Caco-2 (cell line): Measurements from ENCODE around the gene RIMS1. TPM values are rescaled to one million over a fixed set of nuclear protein-coding genes. Genes with fewer than 3 reads are reported as not detected.

Experiments used
- BruUV-seq: library from RNA; stranded (reverse); fragments of 400-500 nt; replicated peaks from 2 replicates; lab custom pipeline; 2021; lab: Mats Ljungman, UMichigan
- CTCF ChIA-PET: fragments of 300-600 bp; sonication (Branson Sonifier 250); formaldehyde crosslinking; loops from one replicate; lab custom pipeline; 2022; ENCODE audit warnings: antibody characterized with exemption; lab: Charles Lee
- POLR2A ChIA-PET: fragments of 300-600 bp; sonication (Branson Sonifier 250); formaldehyde crosslinking; loops from one replicate; lab custom pipeline; 2022; ENCODE audit warnings: antibody characterized with exemption; lab: Charles Lee
- DNase-seq, 2 experiments: peaks; one replicate each; pipeline versions ENCODE4 v3.0.0 to v3.0.0-alpha.2; 2020 to 2022
- H3K27me3 ChIP-seq: replicated peaks from 2 replicates; pipeline ENCODE4 v1.6.0; 2011; ENCODE audit warnings: low read length; ENCODE audit not compliant: control insufficient read depth, insufficient read depth
- H3K36me3 ChIP-seq: 2 replicates; pipeline ENCODE4 v1.5.1; 2011; ENCODE audit warnings: low read length; ENCODE audit not compliant: control insufficient read depth, insufficient read depth
- H3K4me1 ChIP-seq: fragments of 250-450 bp; sonication (Bioruptor Pico); 2 replicates; pipeline ENCODE4 v1.5.1; 2020; ENCODE audit warnings: mild to moderate bottlenecking
- H3K4me3 ChIP-seq: 2 replicates; pipeline ENCODE4 v1.5.1; 2011; ENCODE audit warnings: low read depth, mild to moderate bottlenecking, control low read depth, low read length
- H3K9me3 ChIP-seq: fragments of 250-450 bp; sonication (Bioruptor Pico); 2 replicates; pipeline ENCODE4 v1.5.1; 2020; ENCODE audit warnings: mild to moderate bottlenecking, moderate library complexity
- H3K27ac Mint-ChIP-seq: one replicate; pipeline ENCODE4 v1.8.0; 2022; ENCODE audit warnings: mixed read lengths; ENCODE audit not compliant: unreplicated experiment
- H3K27me3 Mint-ChIP-seq: one replicate; pipeline ENCODE4 v1.8.0; 2022; ENCODE audit warnings: mixed read lengths; ENCODE audit not compliant: insufficient read depth, unreplicated experiment
- H3K36me3 Mint-ChIP-seq: one replicate; pipeline ENCODE4 v1.8.0; 2022; ENCODE audit warnings: mild to moderate bottlenecking, mixed read lengths; ENCODE audit not compliant: insufficient read depth, unreplicated experiment
- H3K4me1 Mint-ChIP-seq: one replicate; pipeline ENCODE4 v1.8.0; 2022; ENCODE audit warnings: low read depth, mixed read lengths; ENCODE audit not compliant: unreplicated experiment
- H3K4me3 Mint-ChIP-seq: one replicate; pipeline ENCODE4 v1.8.0; 2022; ENCODE audit warnings: mild to moderate bottlenecking, moderate library complexity, mixed read lengths; ENCODE audit not compliant: unreplicated experiment
- H3K9me3 Mint-ChIP-seq: one replicate; pipeline ENCODE4 v1.8.0; 2022; ENCODE audit warnings: mixed read lengths; ENCODE audit not compliant: unreplicated experiment
- intact Hi-C: fragments of 100-400 bp; cut with micrococcal nuclease; formaldehyde crosslinking; loops from one replicate; pipeline ENCODE4 v1.10.0; 2022; ENCODE audit not compliant: unreplicated experiment
- total RNA-seq: library from RNA; stranded (reverse); gene quantifications from 2 replicates; pipeline ENCODE4 v1.2.3, GENCODE V29; 2022
- TF ChIP-seq, protein P1 (sequence below), 2 experiments: fragments of 200-600 bp in 1 of 2; IDR thresholded peaks; 1 replicate in 1 of 2; 2 replicates in 1 of 2; pipeline versions ENCODE4 v1.5.1 to v1.8.0; 2011 to 2022; ENCODE audit warnings: antibody characterized with exemption in 1 of 2, control low read depth in 1 of 2, inconsistent platforms in 1 of 2, low read depth in 1 of 2, low read length in 1 of 2, mild to moderate bottlenecking in 1 of 2, moderate library complexity in 1 of 2; ENCODE audit not compliant: insufficient read depth in 1 of 2, severe bottlenecking in 1 of 2, unreplicated experiment in 1 of 2

Gene RIMS1
- total RNA-seq, 1 experiment from 2014 or later = 3.4 TPM

DNA sequence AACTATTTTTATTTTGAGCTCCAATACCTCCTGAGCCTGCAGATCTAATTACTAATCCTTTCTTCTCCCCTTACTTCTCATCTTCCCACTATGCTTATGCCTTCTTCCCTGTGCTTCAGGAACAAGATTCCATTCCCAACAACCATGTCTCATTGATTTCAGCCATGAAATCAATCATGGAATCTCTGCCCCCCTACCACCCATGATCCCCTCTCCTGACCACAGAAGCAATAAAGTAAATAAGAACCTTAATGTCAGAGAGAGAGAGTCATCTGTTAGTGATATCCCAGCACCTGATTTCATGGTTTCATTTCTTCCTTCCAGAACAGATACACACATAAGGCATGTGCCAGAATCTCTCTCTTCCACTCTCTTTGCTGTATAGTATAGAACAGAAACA, 395.9 kb downstream of the RIMS1 start:
- Histone ChIP-seq H3K4me3 (no peak overlapping the region), H3K36me3 (no peaks in the 10 kb centered on the region), H3K4me1 (peaks cover 3% of the 10 kb centered on the region), H3K9me3 (no peaks in the 10 kb centered on the region), H3K27me3 (no peaks in the 10 kb centered on the region)
- no peaks in the 10 kb centered on the region for H3K36me3 Mint-ChIP-seq
- no peaks in the 10 kb centered on the region for H3K27me3 Mint-ChIP-seq
- ChIA-PET CTCF (no interaction called here), POLR2A (no interaction called here)
- no peaks in the 10 kb centered on the region for H3K9me3 Mint-ChIP-seq
- H3K4me1 Mint-ChIP-seq = no peaks in the 10 kb centered on the region
- TF ChIP-seq, protein P1, sequence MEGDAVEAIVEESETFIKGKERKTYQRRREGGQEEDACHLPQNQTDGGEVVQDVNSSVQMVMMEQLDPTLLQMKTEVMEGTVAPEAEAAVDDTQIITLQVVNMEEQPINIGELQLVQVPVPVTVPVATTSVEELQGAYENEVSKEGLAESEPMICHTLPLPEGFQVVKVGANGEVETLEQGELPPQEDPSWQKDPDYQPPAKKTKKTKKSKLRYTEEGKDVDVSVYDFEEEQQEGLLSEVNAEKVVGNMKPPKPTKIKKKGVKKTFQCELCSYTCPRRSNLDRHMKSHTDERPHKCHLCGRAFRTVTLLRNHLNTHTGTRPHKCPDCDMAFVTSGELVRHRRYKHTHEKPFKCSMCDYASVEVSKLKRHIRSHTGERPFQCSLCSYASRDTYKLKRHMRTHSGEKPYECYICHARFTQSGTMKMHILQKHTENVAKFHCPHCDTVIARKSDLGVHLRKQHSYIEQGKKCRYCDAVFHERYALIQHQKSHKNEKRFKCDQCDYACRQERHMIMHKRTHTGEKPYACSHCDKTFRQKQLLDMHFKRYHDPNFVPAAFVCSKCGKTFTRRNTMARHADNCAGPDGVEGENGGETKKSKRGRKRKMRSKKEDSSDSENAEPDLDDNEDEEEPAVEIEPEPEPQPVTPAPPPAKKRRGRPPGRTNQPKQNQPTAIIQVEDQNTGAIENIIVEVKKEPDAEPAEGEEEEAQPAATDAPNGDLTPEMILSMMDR (IDR thresholded peaks at IDR 0.05; ENCODE audit: insufficient read depth in 1 of 2, low read depth in 1 of 2, low read length in 1 of 2, severe bottlenecking in 1 of 2, unreplicated experiment in 1 of 2) = no peak
- no peak for DNase-seq
- no peak overlapping the region for H3K27ac Mint-ChIP-seq
- intact Hi-C loops = no loop called here
- BruUV-seq = no TSS peak
- no peak overlapping the region for H3K4me3 Mint-ChIP-seq

DNA sequence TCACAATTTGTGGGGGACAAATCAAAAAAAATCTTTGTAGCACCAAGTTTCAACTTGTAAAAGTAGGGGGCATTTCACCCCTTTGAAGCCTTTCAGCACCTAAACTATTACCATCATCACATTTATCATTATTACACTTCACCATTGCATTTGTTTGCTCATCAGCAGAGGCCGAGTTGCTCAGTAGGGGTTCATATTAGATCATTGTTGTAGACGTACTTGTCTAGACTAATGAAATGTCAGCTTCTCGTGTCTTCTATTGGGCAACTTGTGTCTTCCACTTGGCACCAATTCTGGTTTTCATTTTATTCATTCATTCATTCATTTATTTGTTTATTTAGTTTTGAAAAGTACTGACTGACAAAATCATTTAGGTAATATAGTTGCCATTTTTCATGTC, 397.2 kb downstream of the RIMS1 start:
- Mint-ChIP-seq H3K36me3 (no peaks in the 10 kb centered on the region), H3K27me3 (no peaks in the 10 kb centered on the region), H3K9me3 (no peaks in the 10 kb centered on the region), H3K27ac (no peak overlapping the region), H3K4me1 (no peaks in the 10 kb centered on the region), H3K4me3 (no peak overlapping the region)
- DNase-seq = no peak
- no peaks in the 10 kb centered on the region for H3K27me3 ChIP-seq
- CTCF ChIA-PET = no interaction called here
- H3K4me1 ChIP-seq = peaks cover 4% of the 10 kb centered on the region
- no peaks in the 10 kb centered on the region for H3K9me3 ChIP-seq
- no peaks in the 10 kb centered on the region for H3K36me3 ChIP-seq
- no TSS peak for BruUV-seq
- no peak overlapping the region for H3K4me3 ChIP-seq
- TF ChIP-seq, protein P1 (IDR thresholded peaks at IDR 0.05; ENCODE audit: insufficient read depth in 1 of 2, low read depth in 1 of 2, low read length in 1 of 2, severe bottlenecking in 1 of 2, unreplicated experiment in 1 of 2) = no peak
- POLR2A ChIA-PET = no interaction called here
- intact Hi-C loops = no loop called here

GRCh38 chr6:72286911-72287311, 400.6 kb downstream of the RIMS1 start:
- H3K9me3 ChIP-seq = no peaks in the 10 kb centered on the region
- H3K27ac Mint-ChIP-seq = no peak overlapping the region

More at GRCh38 chr6:72286911-72287311, 400.6 kb downstream of the RIMS1 start:
- Histone ChIP-seq H3K4me1 (peaks cover 4% of the 10 kb centered on the region), H3K4me3 (no peak overlapping the region), H3K27me3 (no peaks in the 10 kb centered on the region), H3K36me3 (no peaks in the 10 kb centered on the region)
- BruUV-seq = no TSS peak
- H3K27me3 Mint-ChIP-seq = no peaks in the 10 kb centered on the region
- TF ChIP-seq, protein P1 (IDR thresholded peaks at IDR 0.05; ENCODE audit: insufficient read depth in 1 of 2, low read depth in 1 of 2, low read length in 1 of 2, severe bottlenecking in 1 of 2, unreplicated experiment in 1 of 2) = no peak
- H3K9me3 Mint-ChIP-seq = no peaks in the 10 kb centered on the region
- H3K36me3 Mint-ChIP-seq = no peaks in the 10 kb centered on the region
- no peaks in the 10 kb centered on the region for H3K4me1 Mint-ChIP-seq
- ChIA-PET POLR2A (no interaction called here), CTCF (no interaction called here)
- H3K4me3 Mint-ChIP-seq = no peak overlapping the region
- no peak for DNase-seq
- intact Hi-C loops = no loop called here
